ENCODE measurements around the gene METTL13. TPM values are rescaled to one million over a fixed set of nuclear protein-coding genes. Genes with fewer than 3 reads are reported as not detected.

METTL13 gene
- total and polyA plus RNA-seq, 11 donors = 5.0 to 29.2 (median 14.8) TPM

DNA sequence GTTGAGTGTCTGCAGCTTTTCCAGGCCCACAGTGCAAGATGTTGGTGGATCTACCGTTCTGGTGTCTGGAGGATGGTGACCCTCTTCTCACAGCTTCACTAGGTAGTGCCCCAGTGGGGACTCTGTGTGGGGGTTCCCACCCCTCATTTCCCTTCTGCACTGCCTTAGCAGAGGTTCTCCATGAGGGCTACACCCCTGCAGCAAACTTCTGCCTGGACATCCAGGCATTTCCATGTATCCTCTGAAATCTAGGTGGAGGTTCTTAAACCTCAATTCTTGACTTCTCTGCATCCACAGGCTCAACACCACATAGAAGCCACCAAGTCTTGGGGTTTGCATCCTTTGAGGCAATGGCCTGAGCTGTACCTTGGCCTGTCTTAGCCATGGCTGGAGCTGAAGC, 45.5 kb downstream of the METTL13 start:
- Histone ChIP-seq H3K27me3 (no peaks in the 10 kb centered on the region), H3K4me1 (no peaks in the 10 kb centered on the region), H3K9me3 (peaks cover 0 to 15% (median 7%) of the 10 kb centered on the region in 12 donors), H3K4me3 (no peak overlapping the region), H3K27ac (no peak overlapping the region), H3K36me3 (no peaks in the 10 kb centered on the region)
- TF ChIP-seq POLR2A (IDR thresholded peaks at IDR 0.05) = no peak
- TF ChIP-seq CTCF (IDR thresholded peaks at IDR 0.05) = no peak
- no peak for DNase-seq
- 50 to 100% (median 70%) methylated on average over 1 of the region's 1 CpG for WGBS, 4 donors
- intact Hi-C loops (cut with DNase I) = no loop called here
- no peak for ATAC-seq

GRCh38 chr1:171828794-171829193, 47.3 kb downstream of the METTL13 start:
- Histone ChIP-seq H3K4me1 (no peaks in the 10 kb centered on the region), H3K27ac (no peak overlapping the region), H3K27me3 (no peaks in the 10 kb centered on the region), H3K9me3 (peaks cover 0 to 15% (median 7%) of the 10 kb centered on the region in 12 donors), H3K4me3 (no peak overlapping the region), H3K36me3 (no peaks in the 10 kb centered on the region)
- intact Hi-C loops (cut with DNase I) = no loop called here
- WGBS, 4 donors = 92 to 94% (median 93%) methylated on average over 11 of the region's 11 CpGs
- no peak for ATAC-seq
- no peak for DNase-seq
- no peak for TF ChIP-seq CTCF (IDR thresholded peaks at IDR 0.05)
- no peak for TF ChIP-seq POLR2A (IDR thresholded peaks at IDR 0.05)

DNA sequence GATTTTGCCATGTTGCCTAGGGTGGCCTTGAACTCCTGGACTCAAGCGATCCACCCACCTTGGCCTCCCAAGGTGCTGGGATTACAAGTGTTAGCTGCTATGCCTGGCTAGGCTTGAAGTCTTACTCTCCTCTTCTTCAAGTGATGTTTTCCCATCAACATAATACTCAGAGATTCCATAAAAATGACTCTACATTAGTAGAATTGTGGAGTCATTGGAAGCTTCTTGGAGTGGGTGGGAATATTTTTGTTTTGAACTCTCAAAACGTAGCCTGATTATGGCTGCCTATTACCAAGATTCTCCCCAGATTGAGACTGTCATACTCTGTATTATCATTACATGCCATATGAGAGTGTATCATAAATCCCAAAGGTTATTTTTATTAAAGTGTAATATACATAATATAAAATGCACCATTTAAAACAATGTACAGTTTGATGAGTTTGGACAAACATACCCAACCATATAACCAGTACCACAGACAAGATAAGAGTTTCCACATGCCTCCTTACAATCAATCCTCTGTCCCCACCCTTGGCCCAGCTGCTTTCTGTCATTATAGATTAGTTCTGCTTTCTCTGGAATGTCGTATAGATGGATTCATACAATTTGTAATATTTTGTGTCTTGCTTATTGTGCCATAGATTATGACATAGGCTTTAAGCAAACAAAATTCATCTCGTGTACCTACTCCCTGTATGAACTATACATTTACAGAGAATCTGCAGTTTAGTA, 51.8 kb downstream of the METTL13 start:
- DNase-seq (no peak), ATAC-seq (no peak)
- H3K9me3 ChIP-seq = no peaks in the 10 kb centered on the region
- 63 to 89% (median 74%) methylated on average over 4 of the region's 4 CpGs for WGBS, 4 donors
- H3K4me1 ChIP-seq = no peaks in the 10 kb centered on the region
- intact Hi-C loops (cut with DNase I) = no loop called here
- no peak overlapping the region for H3K4me3 ChIP-seq
- H3K27me3 ChIP-seq = no peaks in the 10 kb centered on the region
- no peak overlapping the region for H3K27ac ChIP-seq
- H3K36me3 ChIP-seq = no peaks in the 10 kb centered on the region
- TF ChIP-seq POLR2A (IDR thresholded peaks at IDR 0.05) (no peak), CTCF (IDR thresholded peaks at IDR 0.05) (no peak)

- TF ChIP-seq CTCF (IDR thresholded peaks at IDR 0.05) = no peak
- no peak for TF ChIP-seq POLR2A (IDR thresholded peaks at IDR 0.05)
- Histone ChIP-seq H3K4me1 (no peaks in the 10 kb centered on the region), H3K36me3 (no peaks in the 10 kb centered on the region), H3K27me3 (no peaks in the 10 kb centered on the region), H3K9me3 (no peaks in the 10 kb centered on the region), H3K27ac (no peak overlapping the region), H3K4me3 (no peak overlapping the region)
- no peak for ATAC-seq
- DNase-seq = no peak
- 82 to 93% (median 89%) methylated on average over 2 of the region's 2 CpGs for WGBS, 4 donors
- intact Hi-C loops (cut with DNase I) = no loop called here
Observed at GRCh38 chr1:171834821-171835220, 53.4 kb downstream of the METTL13 start.
